AG09319 (cell line): ENCODE measurements around the gene PKDCC.
"Not testable (repeated sequence)": the region's sequence is repeated elsewhere in the genome, so short reads cannot be mapped to it uniquely, and the experiment has no call there.

Source experiments
- DNase-seq: peaks from one replicate; pipeline ENCODE4 v3.0.0-alpha.2; 2010; ENCODE audit warnings: low read depth; ENCODE audit errors: extremely low read depth
- TF ChIP-seq, protein P1 (sequence below): IDR thresholded peaks from 2 replicates; pipeline ENCODE4 v1.5.1; 2011; ENCODE audit warnings: low read depth, mild to moderate bottlenecking, inconsistent platforms, low read length, moderate library complexity

PKDCC gene

DNA sequence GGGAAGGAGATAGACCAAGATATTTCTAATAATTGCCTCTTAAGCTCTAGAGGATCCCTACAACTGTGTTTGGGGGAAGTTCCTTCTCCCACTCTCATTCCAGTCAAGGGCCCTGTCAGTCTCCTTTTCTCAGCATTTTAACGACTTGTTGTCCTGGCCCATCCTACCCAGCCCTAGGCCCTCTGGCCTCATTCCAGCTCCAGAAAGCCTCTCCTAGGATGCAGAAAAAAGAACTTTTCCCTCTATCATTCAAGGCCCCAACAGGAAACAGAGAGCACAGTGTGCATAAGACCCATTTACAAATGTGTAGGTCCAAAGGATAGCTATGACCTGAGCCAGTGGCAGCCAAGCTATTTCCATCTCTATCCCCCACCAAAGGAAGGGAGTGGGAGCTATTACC is 14.0 kb downstream of the PKDCC start:
- no peak for DNase-seq
- TF ChIP-seq, protein P1, sequence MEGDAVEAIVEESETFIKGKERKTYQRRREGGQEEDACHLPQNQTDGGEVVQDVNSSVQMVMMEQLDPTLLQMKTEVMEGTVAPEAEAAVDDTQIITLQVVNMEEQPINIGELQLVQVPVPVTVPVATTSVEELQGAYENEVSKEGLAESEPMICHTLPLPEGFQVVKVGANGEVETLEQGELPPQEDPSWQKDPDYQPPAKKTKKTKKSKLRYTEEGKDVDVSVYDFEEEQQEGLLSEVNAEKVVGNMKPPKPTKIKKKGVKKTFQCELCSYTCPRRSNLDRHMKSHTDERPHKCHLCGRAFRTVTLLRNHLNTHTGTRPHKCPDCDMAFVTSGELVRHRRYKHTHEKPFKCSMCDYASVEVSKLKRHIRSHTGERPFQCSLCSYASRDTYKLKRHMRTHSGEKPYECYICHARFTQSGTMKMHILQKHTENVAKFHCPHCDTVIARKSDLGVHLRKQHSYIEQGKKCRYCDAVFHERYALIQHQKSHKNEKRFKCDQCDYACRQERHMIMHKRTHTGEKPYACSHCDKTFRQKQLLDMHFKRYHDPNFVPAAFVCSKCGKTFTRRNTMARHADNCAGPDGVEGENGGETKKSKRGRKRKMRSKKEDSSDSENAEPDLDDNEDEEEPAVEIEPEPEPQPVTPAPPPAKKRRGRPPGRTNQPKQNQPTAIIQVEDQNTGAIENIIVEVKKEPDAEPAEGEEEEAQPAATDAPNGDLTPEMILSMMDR = no peak

- DNase-seq = no peak
- TF ChIP-seq, protein P1 = no peak
These were observed 15.8 kb downstream of the PKDCC start for GRCh38 chr2:42063431-42064171.

DNA sequence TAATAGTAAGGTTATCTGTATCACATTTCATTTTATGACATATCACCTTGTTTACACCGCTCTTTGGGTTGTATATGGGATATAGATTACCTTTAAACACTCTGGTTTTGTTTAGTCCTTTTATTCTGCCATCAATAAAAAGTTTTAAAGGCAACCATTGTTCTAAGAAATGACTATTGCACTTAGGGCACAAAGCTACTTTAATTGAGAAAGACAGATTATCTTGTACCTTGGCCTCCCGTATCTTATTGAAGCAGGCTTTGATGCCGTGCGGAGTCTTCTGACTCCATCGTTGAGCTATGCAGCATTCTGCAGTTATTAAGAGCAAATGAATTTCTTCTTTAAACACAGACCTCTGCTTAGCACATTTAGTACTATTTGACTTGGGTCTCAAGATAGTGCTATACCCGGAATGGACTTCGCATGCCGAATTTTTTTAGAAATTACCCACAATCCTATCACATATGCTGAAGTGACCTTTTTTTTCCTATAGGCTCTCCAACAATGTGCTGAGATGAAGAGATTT is 16.7 kb downstream of the PKDCC start:
- no peak for DNase-seq
- TF ChIP-seq, protein P1 = no peak

GRCh38 chr2:42065753-42066152 is 17.9 kb downstream of the PKDCC start:
- DNase-seq = not testable (repeated sequence)

DNA sequence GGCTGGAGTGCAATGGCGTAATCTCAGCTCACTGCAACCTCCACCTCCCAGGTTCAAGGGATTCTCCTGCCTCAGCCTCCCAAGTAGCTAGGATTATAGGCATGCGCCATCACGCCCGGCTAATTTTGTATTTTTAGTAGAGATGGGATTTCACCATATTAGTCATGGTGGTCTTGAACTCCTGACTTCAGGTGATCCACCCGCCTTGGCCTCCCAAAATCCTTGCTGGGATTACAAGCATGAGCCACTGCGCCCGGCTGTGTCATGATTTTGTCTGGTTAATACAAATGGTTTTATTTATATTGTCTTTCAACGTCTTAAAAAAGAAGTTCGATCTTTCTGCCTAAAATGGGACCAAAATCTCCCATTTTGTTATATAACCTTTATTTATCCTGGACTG is 19.2 kb downstream of the PKDCC start:
- not testable (repeated sequence) for DNase-seq

- TF ChIP-seq, protein P1 = no peak
- DNase-seq = no peak
These were observed 19.7 kb downstream of the PKDCC start for GRCh38 chr2:42067521-42067920.

DNA sequence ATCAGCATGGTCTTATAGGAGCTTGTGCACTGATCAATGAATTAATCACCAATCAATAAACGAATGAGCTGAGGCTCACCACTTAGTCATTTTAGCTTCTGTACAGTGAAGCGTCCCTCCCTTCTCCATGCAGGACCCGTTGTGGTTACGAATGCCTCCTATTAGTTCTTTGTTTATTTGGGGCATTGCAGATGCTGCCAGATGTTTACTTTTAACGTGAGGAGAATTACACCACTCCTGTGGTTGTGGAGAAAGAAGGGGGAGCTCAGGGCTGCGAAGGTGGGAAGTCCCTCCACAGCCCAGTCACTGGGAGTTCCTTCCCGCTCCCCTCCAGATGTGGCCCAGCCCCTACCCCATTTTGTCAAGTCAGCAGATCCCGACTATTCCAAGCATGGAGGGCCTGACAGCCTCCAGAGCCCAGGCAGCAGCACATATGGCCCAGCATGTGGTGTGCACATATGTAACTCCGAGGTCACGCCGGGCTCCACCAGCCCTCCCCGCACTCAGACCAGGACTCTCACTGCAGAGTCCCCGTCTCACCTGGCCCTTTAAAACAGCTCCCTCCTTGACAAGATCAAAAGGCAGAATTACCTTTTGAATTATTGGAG is 20.9 kb downstream of the PKDCC start:
- TF ChIP-seq, protein P1 = no peak
- DNase-seq = no peak

GRCh38 chr2:42069568-42069967 is 21.7 kb downstream of the PKDCC start:
- DNase-seq = no peak
- TF ChIP-seq, protein P1 = no peak
